ENCODE measurements around the gene PPM1H.

The PPM1H gene

DNA sequence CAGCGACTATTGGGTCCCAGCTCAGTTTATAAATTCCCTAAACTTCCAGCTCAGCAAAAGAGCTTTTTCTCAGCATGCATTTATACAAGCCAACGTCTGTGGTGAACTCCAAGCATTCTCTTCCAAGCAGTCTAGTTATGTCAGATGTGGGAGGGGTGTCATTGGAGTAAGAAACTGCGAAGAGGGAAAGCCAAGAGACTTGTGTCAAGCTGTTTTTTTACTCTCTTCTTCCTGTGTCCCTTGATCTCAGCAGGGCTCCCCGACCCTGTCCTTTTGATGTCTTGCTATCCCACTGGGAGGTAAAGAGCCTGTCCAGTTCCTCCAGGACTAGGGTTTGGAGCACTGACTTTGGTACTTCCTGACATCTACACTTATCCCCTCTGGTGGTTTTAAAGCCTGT lies 69.0 kb downstream of the PPM1H start:
- Histone ChIP-seq H3K79me2 (ENCODE audit: low read length) (no peaks in the 10 kb centered on the region), H3K4me2 (ENCODE audit: low read length) (no peak overlapping the region), H3K36me3 (replicated peaks; ENCODE audit: low read depth, low read length) (no peaks in the 10 kb centered on the region), H3K4me1 (ENCODE audit: low read length) (no peaks in the 10 kb centered on the region), H3K27me3 (ENCODE audit: low read depth, low read length) (no peaks in the 10 kb centered on the region), H3K9ac (ENCODE audit: low read length) (no peak overlapping the region), H3K27ac (ENCODE audit: low read length) (no peak overlapping the region), H2AFZ (ENCODE audit: low read depth, low read length) (no peak overlapping the region), H3K4me3 (ENCODE audit: low read length) (no peak overlapping the region), H4K20me1 (ENCODE audit: insufficient read depth, low read length) (no peaks in the 10 kb centered on the region), H3K9me3 (ENCODE audit: insufficient read depth, low read length) (no peaks in the 10 kb centered on the region)
- no peak for TF ChIP-seq EZH2phosphoT487 (IDR thresholded peaks at IDR 0.05; ENCODE audit: low read depth)
- TF ChIP-seq, protein P1, sequence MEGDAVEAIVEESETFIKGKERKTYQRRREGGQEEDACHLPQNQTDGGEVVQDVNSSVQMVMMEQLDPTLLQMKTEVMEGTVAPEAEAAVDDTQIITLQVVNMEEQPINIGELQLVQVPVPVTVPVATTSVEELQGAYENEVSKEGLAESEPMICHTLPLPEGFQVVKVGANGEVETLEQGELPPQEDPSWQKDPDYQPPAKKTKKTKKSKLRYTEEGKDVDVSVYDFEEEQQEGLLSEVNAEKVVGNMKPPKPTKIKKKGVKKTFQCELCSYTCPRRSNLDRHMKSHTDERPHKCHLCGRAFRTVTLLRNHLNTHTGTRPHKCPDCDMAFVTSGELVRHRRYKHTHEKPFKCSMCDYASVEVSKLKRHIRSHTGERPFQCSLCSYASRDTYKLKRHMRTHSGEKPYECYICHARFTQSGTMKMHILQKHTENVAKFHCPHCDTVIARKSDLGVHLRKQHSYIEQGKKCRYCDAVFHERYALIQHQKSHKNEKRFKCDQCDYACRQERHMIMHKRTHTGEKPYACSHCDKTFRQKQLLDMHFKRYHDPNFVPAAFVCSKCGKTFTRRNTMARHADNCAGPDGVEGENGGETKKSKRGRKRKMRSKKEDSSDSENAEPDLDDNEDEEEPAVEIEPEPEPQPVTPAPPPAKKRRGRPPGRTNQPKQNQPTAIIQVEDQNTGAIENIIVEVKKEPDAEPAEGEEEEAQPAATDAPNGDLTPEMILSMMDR (IDR thresholded peaks at IDR 0.05; ENCODE audit: low read depth, low read length) = no peak

DNA sequence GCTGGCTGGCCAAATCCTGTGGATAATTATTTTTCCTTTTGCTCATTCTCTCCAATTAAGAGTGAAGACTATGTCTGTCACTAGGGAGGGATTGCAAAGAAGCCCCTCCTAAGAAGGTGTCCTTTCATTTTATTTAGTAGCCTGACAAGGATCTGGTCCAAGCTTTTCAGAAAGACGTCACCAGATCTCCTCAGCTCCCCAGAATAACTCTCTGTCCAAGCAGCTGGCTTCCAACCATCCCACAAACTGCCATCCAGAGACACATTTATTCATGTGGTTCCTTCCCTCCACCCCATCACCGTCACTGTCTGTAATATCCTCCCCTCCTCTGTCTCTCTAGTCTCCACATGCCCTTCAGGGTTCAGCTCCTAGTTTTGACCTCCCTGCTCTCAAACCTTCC lies 69.9 kb downstream of the PPM1H start:
- Histone ChIP-seq H3K79me2 (ENCODE audit: low read length) (no peaks in the 10 kb centered on the region), H3K4me2 (ENCODE audit: low read length) (no peak overlapping the region), H4K20me1 (ENCODE audit: insufficient read depth, low read length) (no peaks in the 10 kb centered on the region), H3K27ac (ENCODE audit: low read length) (no peak overlapping the region), H3K9ac (ENCODE audit: low read length) (no peak overlapping the region), H3K4me1 (ENCODE audit: low read length) (peaks cover 2% of the 10 kb centered on the region), H3K9me3 (ENCODE audit: insufficient read depth, low read length) (no peaks in the 10 kb centered on the region), H2AFZ (ENCODE audit: low read depth, low read length) (no peak overlapping the region), H3K4me3 (ENCODE audit: low read length) (no peak overlapping the region), H3K27me3 (ENCODE audit: low read depth, low read length) (no peaks in the 10 kb centered on the region), H3K36me3 (replicated peaks; ENCODE audit: low read depth, low read length) (no peaks in the 10 kb centered on the region)
- TF ChIP-seq, protein P1 (IDR thresholded peaks at IDR 0.05; ENCODE audit: low read depth, low read length) = no peak
- no peak for TF ChIP-seq EZH2phosphoT487 (IDR thresholded peaks at IDR 0.05; ENCODE audit: low read depth)

DNA sequence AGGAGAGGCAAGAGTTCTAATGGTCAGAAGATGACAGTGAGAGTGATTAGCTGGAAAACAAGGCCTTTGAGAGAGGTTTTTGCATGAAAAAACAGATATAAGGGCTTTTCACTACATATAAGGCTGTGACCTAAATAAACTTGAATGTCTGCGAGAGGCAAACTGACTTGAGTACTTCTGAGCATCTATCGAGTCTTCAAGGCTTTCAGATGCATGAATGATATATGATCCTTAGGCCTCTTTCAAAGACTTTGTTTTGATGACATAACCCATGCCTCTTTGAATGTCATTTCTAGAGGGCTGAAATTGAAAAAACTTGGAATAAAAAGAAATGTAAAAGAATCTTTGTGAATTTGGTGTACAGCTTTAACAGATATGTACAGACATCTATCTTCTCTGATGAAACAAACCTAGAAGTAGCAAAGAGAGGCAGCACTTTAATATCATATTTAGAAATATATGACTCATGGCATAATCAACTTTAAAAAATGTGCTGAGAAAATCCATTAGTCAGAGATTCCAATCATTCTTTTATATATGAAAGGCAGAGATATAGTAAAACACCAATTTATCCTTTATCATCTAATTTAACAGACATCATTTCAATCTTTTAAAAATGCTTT lies 72.6 kb downstream of the PPM1H start:
- no peak overlapping the region for H3K27ac ChIP-seq (ENCODE audit: low read length)
- H3K4me2 ChIP-seq (ENCODE audit: low read length) = no peak overlapping the region
- H3K79me2 ChIP-seq (ENCODE audit: low read length) = no peaks in the 10 kb centered on the region
- no peak overlapping the region for H3K4me3 ChIP-seq (ENCODE audit: low read length)
- TF ChIP-seq EZH2phosphoT487 (IDR thresholded peaks at IDR 0.05; ENCODE audit: low read depth) = no peak
- TF ChIP-seq, protein P1 (IDR thresholded peaks at IDR 0.05; ENCODE audit: low read depth, low read length) = no peak
- H3K9me3 ChIP-seq (ENCODE audit: insufficient read depth, low read length) = no peaks in the 10 kb centered on the region
- H3K27me3 ChIP-seq (ENCODE audit: low read depth, low read length) = no peaks in the 10 kb centered on the region
- no peak overlapping the region for H3K9ac ChIP-seq (ENCODE audit: low read length)
- H3K4me1 ChIP-seq (ENCODE audit: low read length) = peaks cover 14% of the 10 kb centered on the region
- no peaks in the 10 kb centered on the region for H3K36me3 ChIP-seq (replicated peaks; ENCODE audit: low read depth, low read length)
- no peak overlapping the region for H2AFZ ChIP-seq (ENCODE audit: low read depth, low read length)
- no peaks in the 10 kb centered on the region for H4K20me1 ChIP-seq (ENCODE audit: insufficient read depth, low read length)

DNA sequence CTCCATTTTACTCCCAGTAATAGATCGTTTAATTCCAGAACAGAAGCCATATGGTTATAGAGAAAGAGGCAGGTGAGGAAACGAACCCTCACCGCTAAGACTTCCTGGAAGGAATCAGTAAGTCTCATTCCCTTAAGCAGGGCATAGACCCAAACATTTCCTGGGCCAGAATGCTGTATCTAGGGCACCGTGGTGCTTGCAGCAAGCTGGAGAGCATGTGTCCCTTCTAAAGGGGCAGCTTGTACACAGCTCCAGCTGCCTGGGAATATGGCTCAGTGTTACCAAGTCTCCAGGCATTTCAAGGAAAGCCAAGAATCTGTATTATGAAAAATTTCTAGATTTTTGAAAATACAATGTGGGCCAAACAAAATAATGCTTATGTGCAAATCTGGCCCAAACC lies 73.4 kb downstream of the PPM1H start:
- H3K4me3 ChIP-seq (ENCODE audit: low read length) = no peak overlapping the region
- H3K4me1 ChIP-seq (ENCODE audit: low read length) = peaks cover 14% of the 10 kb centered on the region

More for the DNA sequence above, 73.4 kb downstream of the PPM1H start:
- Histone ChIP-seq H3K36me3 (replicated peaks; ENCODE audit: low read depth, low read length) (no peaks in the 10 kb centered on the region), H3K9me3 (ENCODE audit: insufficient read depth, low read length) (no peaks in the 10 kb centered on the region), H3K27me3 (ENCODE audit: low read depth, low read length) (no peaks in the 10 kb centered on the region), H3K79me2 (ENCODE audit: low read length) (no peaks in the 10 kb centered on the region), H3K27ac (ENCODE audit: low read length) (no peak overlapping the region), H3K4me2 (ENCODE audit: low read length) (no peak overlapping the region), H2AFZ (ENCODE audit: low read depth, low read length) (no peak overlapping the region), H3K9ac (ENCODE audit: low read length) (no peak overlapping the region), H4K20me1 (ENCODE audit: insufficient read depth, low read length) (no peaks in the 10 kb centered on the region)
- TF ChIP-seq, protein P1 (IDR thresholded peaks at IDR 0.05; ENCODE audit: low read depth, low read length) = no peak
- TF ChIP-seq EZH2phosphoT487 (IDR thresholded peaks at IDR 0.05; ENCODE audit: low read depth) = no peak

Data from OCI-LY3 (cell line).